ENCODE data around the gene GALNTL6.

The GALNTL6 gene

DNA sequence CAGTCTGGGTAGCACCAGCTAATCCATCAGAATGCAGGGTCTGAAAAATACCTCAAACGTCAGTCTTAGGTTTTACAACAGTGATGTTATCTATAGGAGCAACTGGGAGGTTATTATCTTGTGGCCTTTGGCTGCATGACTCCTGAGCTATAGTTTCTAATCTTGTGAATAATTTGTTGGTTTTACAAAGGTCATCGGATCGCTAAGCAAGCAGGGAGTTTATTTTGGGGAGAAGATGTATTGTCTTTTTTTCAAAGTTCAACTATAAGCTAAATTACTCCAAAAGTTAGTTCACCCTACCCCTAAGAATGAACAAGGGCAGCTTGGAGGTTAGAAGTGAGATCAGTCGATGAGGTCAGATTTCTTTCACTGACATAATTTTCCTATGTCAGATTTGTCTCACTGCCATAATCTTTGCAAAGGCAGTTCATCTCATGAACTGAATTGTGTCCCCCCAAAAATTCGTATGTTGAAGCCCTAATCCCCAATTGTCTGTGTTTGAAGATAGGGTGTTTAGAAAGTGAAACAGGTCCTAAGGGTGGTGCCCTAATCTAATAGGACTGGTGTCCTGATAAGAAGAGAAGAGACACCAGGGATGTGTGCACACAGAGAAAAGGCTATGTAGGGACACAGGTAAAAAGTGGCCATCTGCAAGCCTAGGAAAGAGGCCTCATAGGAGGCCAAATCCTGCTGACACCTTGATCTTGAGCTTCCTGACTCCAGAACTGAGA, 1179.6 kb downstream of the GALNTL6 start:
- DNase-seq (ENCODE audit: low read depth in 1 of 2, low spot score in 1 of 2) = no peak

DNA sequence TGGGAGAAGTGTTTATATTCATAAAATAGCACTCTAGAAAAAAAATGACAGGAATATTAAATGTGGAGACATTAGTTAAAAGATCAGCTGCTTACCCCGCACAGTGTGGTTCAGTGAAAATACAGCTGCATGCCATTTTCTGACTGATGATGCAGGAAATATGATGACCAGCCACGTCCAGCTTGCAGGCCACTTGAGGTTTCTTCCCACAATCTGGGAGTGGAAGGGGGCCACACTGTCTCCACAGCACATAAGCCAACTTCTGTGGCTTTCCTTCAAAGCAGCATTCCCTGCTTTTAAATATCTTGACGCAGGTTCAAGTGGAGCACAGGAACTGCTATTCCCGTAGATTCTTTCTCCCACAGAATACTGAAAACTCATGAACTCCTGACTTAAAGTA, 1182.0 kb downstream of the GALNTL6 start:
- Histone ChIP-seq H3K27ac (replicated peaks) (no peak overlapping the region), H3K27me3 (ENCODE audit: insufficient read depth, poor library complexity, severe bottlenecking) (no peaks in the 10 kb centered on the region), H3K4me3 (replicated peaks; ENCODE audit: insufficient read depth, low read length) (no peak overlapping the region)
- TF ChIP-seq GABPA (IDR thresholded peaks at IDR 0.05; ENCODE audit: low read depth) (no peak), POLR2AphosphoS5 (IDR thresholded peaks at IDR 0.05; ENCODE audit: low read depth) (no peak), SPI1 (IDR thresholded peaks at IDR 0.05; ENCODE audit: borderline replicate concordance, low read depth) (no peak)
- TF ChIP-seq, protein P1, sequence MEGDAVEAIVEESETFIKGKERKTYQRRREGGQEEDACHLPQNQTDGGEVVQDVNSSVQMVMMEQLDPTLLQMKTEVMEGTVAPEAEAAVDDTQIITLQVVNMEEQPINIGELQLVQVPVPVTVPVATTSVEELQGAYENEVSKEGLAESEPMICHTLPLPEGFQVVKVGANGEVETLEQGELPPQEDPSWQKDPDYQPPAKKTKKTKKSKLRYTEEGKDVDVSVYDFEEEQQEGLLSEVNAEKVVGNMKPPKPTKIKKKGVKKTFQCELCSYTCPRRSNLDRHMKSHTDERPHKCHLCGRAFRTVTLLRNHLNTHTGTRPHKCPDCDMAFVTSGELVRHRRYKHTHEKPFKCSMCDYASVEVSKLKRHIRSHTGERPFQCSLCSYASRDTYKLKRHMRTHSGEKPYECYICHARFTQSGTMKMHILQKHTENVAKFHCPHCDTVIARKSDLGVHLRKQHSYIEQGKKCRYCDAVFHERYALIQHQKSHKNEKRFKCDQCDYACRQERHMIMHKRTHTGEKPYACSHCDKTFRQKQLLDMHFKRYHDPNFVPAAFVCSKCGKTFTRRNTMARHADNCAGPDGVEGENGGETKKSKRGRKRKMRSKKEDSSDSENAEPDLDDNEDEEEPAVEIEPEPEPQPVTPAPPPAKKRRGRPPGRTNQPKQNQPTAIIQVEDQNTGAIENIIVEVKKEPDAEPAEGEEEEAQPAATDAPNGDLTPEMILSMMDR (IDR thresholded peaks at IDR 0.05; ENCODE audit: insufficient read depth, low read length) = no peak
- TF ChIP-seq, protein P2, sequence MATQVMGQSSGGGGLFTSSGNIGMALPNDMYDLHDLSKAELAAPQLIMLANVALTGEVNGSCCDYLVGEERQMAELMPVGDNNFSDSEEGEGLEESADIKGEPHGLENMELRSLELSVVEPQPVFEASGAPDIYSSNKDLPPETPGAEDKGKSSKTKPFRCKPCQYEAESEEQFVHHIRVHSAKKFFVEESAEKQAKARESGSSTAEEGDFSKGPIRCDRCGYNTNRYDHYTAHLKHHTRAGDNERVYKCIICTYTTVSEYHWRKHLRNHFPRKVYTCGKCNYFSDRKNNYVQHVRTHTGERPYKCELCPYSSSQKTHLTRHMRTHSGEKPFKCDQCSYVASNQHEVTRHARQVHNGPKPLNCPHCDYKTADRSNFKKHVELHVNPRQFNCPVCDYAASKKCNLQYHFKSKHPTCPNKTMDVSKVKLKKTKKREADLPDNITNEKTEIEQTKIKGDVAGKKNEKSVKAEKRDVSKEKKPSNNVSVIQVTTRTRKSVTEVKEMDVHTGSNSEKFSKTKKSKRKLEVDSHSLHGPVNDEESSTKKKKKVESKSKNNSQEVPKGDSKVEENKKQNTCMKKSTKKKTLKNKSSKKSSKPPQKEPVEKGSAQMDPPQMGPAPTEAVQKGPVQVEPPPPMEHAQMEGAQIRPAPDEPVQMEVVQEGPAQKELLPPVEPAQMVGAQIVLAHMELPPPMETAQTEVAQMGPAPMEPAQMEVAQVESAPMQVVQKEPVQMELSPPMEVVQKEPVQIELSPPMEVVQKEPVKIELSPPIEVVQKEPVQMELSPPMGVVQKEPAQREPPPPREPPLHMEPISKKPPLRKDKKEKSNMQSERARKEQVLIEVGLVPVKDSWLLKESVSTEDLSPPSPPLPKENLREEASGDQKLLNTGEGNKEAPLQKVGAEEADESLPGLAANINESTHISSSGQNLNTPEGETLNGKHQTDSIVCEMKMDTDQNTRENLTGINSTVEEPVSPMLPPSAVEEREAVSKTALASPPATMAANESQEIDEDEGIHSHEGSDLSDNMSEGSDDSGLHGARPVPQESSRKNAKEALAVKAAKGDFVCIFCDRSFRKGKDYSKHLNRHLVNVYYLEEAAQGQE (IDR thresholded peaks at IDR 0.05; ENCODE audit: insufficient replicate concordance, low read depth) = no peak
- no peak for DNase-seq (ENCODE audit: low read depth in 1 of 2, low spot score in 1 of 2)

More for the DNA sequence above, 1179.6 kb downstream of the GALNTL6 start:
- no peak overlapping the region for H3K27ac ChIP-seq (replicated peaks)
- no peaks in the 10 kb centered on the region for H3K27me3 ChIP-seq (ENCODE audit: insufficient read depth, poor library complexity, severe bottlenecking)
- H3K4me3 ChIP-seq (replicated peaks; ENCODE audit: insufficient read depth, low read length) = no peak overlapping the region
- no peak for TF ChIP-seq POLR2AphosphoS5 (IDR thresholded peaks at IDR 0.05; ENCODE audit: low read depth)
- TF ChIP-seq, protein P2 (IDR thresholded peaks at IDR 0.05; ENCODE audit: insufficient replicate concordance, low read depth) = no peak
- TF ChIP-seq, protein P1 (IDR thresholded peaks at IDR 0.05; ENCODE audit: insufficient read depth, low read length) = no peak
- TF ChIP-seq GABPA (IDR thresholded peaks at IDR 0.05; ENCODE audit: low read depth) = no peak
- no peak for TF ChIP-seq SPI1 (IDR thresholded peaks at IDR 0.05; ENCODE audit: borderline replicate concordance, low read depth)

DNA sequence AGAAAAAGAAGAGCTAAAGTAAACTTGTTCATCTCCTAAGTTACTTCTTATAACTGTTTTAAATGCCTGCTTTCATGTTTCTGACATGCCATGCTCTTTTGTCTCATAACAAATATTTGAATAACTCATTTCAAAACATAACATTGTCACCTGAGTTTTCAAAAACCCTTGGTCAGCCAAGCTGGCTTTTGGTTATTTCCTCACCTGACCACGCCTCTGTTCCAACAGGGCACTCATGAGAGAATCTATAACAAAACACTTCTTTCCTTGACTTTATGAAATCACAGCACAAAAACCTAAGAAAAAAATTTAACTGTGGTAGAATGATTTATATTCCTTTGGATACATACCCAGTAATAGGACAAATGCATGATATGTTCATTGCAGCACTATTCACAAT, 1182.5 kb downstream of the GALNTL6 start:
- no peak for DNase-seq (ENCODE audit: low read depth in 1 of 2, low spot score in 1 of 2)
- TF ChIP-seq POLR2AphosphoS5 (IDR thresholded peaks at IDR 0.05; ENCODE audit: low read depth) (no peak), GABPA (IDR thresholded peaks at IDR 0.05; ENCODE audit: low read depth) (no peak), SPI1 (IDR thresholded peaks at IDR 0.05; ENCODE audit: borderline replicate concordance, low read depth) (no peak)
- TF ChIP-seq, protein P2 (IDR thresholded peaks at IDR 0.05; ENCODE audit: insufficient replicate concordance, low read depth) = no peak
- TF ChIP-seq, protein P1 (IDR thresholded peaks at IDR 0.05; ENCODE audit: insufficient read depth, low read length) = no peak
- H3K4me3 ChIP-seq (replicated peaks; ENCODE audit: insufficient read depth, low read length) = no peak overlapping the region
- H3K27ac ChIP-seq (replicated peaks) = no peak overlapping the region
- no peaks in the 10 kb centered on the region for H3K27me3 ChIP-seq (ENCODE audit: insufficient read depth, poor library complexity, severe bottlenecking)

Measured in HL-60 (cell line).